Epithelial cell of prostate (primary cell): ENCODE data around the gene TSPAN12.

Experiments used
- DNase-seq: peaks from one replicate; pipeline ENCODE4 v3.0.0-alpha.2; 2011; ENCODE audit warnings: low read depth, low spot score
- H3K27ac ChIP-seq: fragments of 450-650 bp; 2 replicates; pipeline ENCODE4 v1.5.1; 2017; ENCODE audit warnings: mild to moderate bottlenecking

TSPAN12 gene

DNA sequence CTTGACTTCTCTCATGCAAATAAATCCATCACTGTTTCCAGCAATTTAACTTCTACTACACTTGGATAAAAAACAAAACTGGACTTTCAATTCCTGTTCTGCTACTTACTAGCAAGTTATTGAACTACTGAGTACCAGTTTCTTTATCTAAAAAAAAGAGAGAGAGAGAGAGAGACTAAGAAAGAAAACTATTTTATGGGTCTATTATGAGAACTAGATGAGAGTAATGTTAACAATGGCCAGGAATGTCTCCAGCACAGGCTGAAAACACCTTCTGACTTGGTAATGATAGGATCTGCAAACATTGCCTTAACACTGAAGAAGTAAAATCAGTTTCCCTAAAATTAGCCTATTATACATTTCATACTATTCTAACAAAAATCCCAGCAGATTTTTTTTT, 5.2 kb downstream of the TSPAN12 start:
- no peak for DNase-seq

DNA sequence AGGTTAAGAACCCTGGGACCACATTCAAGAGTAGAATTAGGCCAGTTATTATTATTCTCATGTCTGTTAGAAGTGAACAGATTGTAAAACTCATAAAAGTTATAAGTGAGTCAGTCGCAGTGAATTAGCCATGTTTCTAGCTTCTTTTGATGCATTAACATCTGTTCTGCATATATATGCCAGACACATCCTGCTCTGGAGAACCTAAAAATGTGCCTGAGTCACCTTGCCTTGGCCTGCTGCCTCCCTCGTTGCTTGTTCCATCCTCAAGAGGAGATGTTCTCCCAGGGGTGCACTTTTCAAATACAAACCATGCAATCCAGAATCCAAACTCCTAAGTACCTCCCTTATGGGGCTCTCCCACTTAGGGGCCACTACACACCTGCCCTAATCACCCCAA, 14.8 kb downstream of the TSPAN12 start:
- DNase-seq = no peak
- no peak overlapping the region for H3K27ac ChIP-seq

More for the DNA sequence above, 5.2 kb downstream of the TSPAN12 start:
- H3K27ac ChIP-seq = no peak overlapping the region

DNA sequence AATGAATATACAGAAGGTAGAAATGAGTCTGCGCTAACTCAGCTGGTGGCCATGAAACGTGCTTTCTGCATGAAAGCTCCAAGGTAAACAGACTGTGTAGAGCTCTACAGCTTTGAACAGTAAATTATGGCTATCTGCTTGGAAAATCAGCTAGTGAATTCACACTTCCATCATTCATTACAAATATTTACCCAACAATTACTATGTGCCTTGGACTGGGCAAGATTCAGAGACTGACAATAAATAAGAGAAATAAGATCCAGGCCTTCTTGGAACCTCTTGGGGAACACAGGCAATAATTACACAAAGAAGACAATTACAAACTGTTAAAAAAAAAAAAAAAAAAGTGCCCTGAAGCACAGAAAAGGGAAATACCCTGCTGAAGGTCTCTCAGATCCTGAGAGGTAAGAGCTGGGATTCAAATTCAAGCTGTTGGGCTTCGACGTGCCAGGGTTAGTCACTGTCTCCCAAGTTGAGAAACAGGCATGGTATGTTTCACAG, 15.8 kb downstream of the TSPAN12 start:
- no peak overlapping the region for H3K27ac ChIP-seq
- DNase-seq = no peak

DNA sequence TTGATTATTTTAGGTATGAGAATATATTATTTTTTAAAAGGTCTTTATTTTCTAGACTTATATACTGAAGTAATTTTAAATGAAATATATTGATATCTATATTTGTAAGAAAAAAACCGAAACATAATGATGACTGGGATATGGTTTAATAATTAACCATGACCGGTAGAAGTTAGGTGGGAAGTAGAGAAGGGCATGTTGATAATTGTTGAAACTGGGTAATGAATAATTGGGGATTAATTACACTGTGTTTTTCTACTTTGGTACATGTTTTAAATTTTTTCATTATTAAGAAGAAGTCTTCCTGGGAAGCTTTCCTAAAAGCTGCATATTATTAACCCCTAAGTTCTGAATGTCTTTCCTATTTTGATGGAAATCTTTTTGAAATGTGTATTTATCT, 16.3 kb downstream of the TSPAN12 start:
- DNase-seq = no peak
- H3K27ac ChIP-seq = no peak overlapping the region

DNA sequence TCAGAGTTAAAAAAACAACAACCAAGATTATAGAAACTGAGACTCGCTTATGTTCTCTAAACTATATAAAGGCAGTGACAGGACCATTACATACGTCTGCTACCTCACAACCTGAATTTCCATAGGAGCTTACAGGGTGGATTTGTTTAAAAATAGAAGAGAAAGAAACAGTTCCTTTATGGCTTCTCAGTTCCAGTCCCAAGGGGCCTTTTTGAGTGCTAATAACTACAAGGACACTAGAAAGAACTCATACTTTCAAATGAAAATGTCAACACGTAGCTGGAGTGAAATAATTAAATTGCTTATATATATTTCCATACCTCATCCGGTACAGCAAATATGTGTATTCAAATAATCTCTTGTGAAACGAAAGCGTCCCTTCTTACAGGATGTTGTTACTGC, 19.7 kb downstream of the TSPAN12 start:
- no peak overlapping the region for H3K27ac ChIP-seq
- no peak for DNase-seq

DNA sequence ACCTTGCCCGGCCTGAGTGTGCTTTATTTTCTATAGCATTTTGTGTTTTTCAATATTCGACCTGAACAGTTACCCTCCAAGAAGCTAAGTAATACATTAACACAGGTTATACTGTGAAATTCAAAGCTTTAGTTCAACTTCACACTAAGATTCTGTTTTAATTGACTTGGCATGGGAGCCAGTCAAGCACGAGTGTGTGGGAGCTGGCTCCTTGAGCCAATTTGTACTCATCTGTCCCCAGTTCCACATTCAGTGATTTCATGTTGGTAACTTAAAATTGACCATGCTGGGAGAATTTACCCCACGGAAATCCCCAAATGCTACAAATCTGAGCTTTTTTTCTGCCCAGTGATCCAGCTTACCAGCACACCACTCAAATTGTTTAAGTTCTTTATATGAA, 20.3 kb downstream of the TSPAN12 start:
- DNase-seq = no peak
- H3K27ac ChIP-seq = no peak overlapping the region

DNA sequence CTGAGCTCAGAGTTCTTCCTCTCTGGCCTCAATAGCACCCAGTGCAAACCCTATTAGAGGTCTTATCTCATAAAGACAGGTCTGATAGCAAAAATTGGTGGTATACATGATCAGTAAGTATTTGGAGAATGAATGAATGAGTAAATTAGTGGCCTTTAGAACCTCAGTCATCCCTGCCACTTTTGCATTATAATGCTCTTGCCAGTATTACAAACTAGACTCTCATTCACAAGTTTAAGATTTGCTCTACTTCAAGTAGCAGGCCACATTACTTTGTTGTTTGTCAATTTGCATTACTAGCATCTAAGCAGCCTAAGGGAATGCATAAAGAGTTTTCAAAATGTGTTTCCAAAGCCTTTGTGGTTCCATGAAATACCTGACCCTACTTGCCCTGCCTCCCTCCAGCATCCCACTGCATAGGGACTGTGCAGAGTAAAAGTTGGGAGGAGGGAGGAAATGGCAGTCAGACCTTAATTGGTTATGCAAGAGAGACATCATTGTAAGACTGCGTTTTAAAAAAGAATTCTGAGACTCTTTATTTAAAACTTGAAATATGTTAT, 21.3 kb downstream of the TSPAN12 start:
- no peak for DNase-seq
- H3K27ac ChIP-seq = no peak overlapping the region

DNA sequence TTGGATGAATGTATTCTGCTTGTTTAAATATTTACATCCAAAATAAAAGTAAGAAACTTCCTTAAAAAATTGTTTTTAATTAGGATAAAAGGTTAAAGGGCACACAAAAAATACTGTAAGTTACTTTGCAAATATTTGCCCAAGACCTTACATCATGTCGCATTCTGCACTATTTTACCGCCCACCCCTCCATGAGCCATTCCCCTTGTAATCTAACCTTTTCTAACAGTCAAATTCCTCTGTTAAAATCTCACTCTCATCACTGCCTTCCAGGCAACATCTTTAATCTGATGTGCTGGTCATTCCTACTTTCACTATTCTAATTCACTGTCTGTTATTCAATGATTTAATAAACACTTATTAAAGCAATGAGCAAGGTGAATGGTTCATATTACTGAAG, 23.2 kb downstream of the TSPAN12 start:
- DNase-seq = no peak
- no peak overlapping the region for H3K27ac ChIP-seq

DNA sequence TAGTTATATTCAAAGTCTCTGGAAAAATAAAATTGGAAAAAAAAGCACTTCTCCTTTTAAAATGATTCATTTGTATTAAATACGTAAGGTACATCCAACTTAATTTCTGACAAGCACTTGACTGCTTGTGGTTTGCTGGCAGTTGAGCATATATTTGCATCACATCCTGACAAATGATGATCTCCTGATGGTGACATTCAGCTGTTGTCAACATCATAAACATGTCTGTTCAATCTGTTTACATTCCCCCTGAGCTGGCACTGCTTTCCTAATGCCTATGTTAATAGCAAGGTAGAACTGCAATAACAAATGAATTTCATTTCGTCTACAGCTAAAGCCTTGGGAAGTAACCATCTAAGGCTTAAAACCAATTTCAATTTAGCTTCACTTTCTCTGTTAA, 24.4 kb downstream of the TSPAN12 start:
- no peak for DNase-seq
- H3K27ac ChIP-seq = no peak overlapping the region

DNA sequence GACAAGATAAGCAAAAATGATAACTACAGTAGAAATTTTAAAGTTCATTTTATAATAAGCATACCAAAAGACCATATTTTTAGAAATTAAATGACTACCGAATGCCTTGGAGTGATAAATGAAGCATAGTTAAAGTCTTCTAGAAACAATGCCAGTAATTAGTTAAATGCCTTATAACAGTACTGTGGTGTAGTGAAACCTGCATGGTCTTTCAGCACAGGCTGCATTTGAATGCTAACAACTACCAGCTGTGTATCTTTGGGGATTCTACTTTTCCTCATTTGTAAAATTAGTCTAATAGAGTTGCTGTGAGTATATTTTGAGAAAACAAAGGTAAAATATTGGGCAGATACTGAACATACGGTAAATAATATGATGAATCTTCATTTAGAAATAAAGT, 25.1 kb downstream of the TSPAN12 start:
- H3K27ac ChIP-seq = no peak overlapping the region
- DNase-seq = no peak

DNA sequence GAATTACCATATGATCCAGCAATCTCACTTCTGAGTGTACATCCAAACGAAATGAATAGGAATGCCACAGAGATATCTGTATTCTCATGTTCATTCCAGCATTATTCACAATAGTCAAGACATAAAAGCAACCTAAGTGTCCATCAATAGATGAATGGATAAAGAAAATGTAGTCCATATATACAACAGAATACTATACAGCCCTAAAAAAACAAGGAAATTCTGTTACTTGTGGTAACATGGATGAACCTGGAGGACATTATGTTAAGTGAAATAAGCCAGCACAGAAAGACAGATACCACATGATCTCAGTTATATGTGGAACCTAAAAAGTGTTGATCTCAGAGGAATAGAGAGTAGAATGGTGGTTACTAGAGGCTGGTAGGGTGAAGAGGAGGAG, 26.7 kb downstream of the TSPAN12 start:
- H3K27ac ChIP-seq = no peak overlapping the region
- DNase-seq = no peak

DNA sequence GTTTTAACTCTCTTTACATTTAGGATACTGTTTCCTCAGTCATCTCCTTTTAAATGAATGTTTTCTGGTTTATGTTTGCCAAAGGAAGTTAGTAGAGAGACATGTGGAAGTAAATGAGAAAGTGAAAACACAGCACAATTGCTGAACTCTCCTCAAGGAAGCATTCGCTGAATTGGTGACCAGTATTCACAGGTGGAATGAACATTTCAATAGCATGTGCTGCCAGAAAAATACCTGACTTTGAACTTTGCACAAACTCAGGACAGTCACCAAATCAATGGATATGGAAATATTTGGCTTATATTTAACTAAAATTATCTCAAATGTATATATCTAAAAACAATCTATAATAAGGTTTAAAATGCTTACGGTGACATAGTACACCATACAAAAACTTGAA, 28.5 kb downstream of the TSPAN12 start:
- no peak overlapping the region for H3K27ac ChIP-seq
- DNase-seq = no peak

DNA sequence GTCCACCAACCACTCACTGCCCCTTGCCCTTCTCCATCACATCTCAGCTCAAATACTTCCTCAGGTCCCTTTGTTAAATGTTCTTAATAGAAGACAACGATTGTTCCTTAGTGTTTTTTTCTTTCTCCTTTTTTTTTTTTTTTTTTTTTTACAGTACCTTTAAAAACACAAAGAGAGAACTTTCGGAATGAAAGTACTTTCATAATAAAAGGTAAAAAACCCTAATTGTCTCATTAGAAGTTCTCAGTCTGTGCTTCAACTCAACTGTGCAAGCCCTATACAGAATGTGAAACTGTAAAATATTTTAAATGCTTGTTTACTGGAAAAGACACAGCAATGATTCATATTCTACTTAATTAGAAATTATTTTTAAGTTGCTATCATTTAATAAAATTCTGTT, 29.4 kb downstream of the TSPAN12 start:
- H3K27ac ChIP-seq = no peak overlapping the region
- no peak for DNase-seq

DNA sequence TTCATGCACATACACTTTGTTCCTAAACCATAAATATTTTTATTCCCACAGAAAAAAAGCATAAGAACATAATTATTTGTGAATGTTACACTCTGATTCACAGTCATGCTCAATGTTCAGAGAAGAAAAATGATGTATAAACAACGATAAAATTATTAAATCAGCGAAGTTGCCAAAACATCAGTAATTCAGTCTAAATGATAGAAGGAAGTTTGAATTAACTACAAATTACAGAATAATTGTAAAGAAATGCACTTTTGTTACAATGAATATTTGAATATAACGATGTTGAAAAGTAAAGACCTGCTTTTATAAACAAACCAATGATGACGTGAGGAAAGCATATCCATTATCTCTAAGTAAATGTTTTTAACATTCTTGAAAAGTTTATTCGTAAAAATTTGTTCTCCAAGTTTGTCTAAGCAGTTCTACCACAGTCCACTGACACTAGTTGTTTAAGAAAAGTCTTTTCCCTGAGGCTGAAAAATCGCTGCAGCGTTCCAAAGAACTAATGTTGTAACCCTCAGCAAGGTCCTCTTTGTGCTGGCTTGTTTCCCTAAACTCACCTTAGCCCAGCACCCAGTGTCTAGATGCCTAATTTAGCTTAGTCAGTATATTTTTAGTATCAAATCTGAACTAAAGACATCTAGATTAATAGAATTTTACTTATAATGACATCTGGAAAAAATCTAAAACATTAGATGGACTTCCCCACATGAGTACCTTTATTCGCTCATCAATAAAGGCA, 30.4 kb downstream of the TSPAN12 start:
- DNase-seq = no peak
- no peak overlapping the region for H3K27ac ChIP-seq

DNA sequence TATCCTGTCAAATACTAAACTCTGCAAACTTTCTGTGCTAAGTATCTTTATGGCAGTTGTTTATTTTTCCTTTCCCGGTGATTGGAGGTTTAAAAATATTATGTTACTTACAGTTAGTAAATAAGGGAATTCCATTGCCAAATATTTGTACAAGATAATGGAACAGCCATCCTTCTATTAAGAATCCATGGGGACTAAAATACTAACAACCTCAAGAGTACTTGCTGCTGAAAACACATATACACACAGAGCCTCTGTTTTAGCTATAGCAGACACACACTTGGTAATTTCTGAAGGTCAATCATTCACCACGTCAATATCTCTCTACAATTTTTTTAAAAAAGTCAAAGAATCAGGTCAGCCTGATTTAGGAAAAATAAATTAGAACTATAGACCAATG, 32.4 kb downstream of the TSPAN12 start:
- no peak overlapping the region for H3K27ac ChIP-seq
- DNase-seq = no peak

DNA sequence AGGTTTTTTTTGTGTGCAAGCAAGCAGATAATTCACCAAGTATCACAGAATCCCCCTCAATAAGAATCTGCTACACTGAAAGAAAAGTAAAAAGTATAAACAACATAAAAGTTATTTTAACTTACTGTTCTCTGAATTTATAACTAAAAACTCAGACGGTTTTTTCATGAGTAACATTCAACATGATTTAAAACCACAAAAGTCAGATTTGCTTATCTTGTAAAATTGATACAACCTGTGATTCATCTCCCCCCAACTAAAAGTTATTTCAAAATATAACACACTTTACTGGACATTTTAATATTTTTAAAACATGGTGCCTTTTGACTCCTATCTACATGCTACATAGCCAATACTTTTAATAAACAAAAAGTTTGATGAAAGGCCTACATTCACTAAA, 32.8 kb downstream of the TSPAN12 start:
- no peak overlapping the region for H3K27ac ChIP-seq
- no peak for DNase-seq

DNA sequence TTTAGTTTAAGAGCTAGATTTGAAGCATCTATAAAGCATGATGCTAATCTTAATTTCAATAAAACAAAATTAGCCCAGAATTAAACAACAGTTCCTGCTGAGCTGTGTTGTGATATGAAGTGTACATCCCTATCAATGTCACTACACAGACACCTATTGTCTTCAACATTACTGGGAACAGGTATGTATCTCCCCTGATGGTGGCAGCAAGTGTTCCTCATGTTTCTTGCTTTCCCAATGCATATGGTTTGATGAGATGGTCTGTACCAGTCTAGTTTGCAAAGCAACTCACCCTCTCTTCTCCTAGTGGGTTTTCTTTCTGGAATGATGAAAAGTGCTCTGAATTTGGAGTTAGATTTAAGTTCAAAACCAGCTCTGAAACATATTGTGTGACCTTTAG, 38.1 kb downstream of the TSPAN12 start:
- no peak overlapping the region for H3K27ac ChIP-seq
- DNase-seq = no peak

DNA sequence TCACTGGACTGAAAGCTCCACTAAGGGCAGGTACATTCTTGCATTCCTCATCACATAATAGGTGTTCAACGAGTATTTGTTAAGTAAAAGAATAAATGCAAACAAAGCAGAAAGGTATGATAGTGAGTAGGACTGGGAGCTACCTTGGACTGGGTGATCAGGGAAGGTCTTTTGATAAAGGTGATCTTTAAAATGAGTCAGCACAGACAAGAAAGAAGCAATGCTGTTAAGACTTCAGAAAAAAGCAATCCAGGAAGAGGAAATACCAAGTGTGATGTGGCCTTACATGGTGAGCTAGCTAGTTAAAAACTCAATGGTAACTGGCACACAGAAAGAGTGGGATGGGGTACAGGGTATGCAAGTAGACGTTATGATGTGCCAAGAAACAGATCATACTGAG, 40.1 kb downstream of the TSPAN12 start:
- no peak overlapping the region for H3K27ac ChIP-seq
- DNase-seq = no peak

DNA sequence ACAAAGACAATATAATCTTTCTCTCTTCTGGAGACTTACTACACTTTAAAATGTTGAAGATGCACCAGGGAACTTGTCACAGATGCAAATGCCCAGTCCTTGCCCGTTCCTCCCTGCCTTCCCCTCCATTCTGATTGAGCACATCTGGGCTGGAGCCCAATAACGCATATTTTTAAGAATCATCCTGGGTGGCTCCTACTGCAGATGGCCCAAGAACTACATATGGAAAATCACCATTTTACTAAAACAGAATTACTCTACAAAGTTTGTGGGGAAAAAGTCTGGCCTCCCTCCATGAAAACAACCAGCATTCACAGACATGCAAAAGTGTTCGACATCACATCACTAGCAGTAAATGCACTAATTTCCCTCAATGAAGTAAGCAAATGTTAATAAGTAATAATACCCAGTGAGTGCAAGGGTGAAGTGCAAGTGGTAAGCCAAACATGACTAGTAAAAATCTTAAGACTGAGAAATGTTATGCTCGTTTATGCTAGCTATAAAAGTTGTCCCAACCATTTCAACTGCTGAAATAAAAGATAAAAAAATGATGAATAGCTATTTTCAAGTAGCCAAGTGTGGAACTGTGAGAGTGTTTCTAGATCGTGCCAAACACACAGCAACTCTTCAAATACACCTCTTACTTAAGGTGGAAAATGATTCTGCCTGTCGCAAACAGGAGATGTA, 43.5 kb downstream of the TSPAN12 start:
- H3K27ac ChIP-seq = no peak overlapping the region
- no peak for DNase-seq

DNA sequence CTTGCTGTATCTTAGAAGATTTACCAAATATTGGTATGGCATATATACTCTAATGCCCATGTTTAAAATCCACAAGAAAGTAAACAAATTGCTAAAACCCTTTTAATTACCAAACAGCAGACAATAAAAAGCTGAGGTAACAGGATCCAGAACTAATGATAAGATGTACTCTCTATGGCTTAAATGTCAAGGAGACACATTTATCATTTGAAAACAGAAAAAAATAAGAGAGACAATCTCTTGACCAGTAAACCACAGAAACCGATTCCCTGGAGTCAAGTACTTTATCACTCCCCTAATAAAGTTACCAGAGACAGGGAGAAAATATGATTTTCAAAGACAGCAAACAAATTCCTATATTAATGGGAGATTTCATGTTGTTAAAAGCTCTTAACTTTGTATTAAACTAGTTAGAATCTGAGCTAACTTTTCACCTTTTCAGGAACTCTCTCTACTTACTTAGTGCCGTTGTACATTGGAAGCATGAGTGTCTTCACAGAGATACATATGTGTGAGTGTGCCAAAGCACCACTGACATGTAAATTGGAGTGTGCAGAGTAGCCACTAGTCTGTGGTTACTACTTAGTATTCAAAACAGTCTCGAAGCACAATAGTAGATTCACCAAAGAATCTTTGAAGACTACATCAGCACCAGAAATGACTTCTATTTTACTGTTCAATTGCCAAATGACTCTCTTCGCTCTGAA, 44.2 kb downstream of the TSPAN12 start:
- DNase-seq = no peak
- H3K27ac ChIP-seq = no peak overlapping the region

DNA sequence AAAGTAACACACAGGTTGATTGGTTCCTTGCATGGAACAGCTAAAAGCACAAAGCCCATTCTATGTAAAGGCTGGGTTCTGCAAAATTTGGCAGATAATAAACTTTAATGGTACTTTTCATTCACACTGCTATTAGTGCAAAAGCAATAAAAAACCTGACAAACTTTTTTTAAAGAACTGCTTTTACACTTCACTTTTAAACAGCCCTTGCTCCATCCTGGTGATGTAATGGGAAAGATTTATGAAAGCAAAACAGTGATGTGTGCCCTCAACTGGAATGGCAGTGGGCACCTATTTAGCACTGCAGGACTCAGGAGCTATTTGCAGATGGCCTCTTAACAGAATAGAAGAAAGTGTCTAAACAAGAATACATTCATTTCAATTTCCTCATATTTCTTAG, 44.9 kb downstream of the TSPAN12 start:
- DNase-seq = no peak
- no peak overlapping the region for H3K27ac ChIP-seq
